GM13977 (cell line): Measurements from ENCODE around the gene TUBB4B.

Source experiments
- DNase-seq: peaks from one replicate; pipeline ENCODE4 v3.0.0; 2012; ENCODE audit warnings: low spot score
- CTCF ChIP-seq: IDR thresholded peaks from 2 replicates; pipeline ENCODE4 v1.5.1; 2012; ENCODE audit warnings: mild to moderate bottlenecking, control low read depth; ENCODE audit not compliant: insufficient read depth; ENCODE audit errors: extremely low read depth, missing control alignments
- in situ Hi-C: fragments of 300-500 bp; cut with MboI; formaldehyde crosslinking; loops from one replicate; pipeline ENCODE4 v1.12.0; 2022; ENCODE audit warnings: low sequenced_read_pairs, low pct_unique_long_range_greater_than_20kb, mixed read lengths, inconsistent platforms; ENCODE audit not compliant: unreplicated experiment

The TUBB4B gene

DNA sequence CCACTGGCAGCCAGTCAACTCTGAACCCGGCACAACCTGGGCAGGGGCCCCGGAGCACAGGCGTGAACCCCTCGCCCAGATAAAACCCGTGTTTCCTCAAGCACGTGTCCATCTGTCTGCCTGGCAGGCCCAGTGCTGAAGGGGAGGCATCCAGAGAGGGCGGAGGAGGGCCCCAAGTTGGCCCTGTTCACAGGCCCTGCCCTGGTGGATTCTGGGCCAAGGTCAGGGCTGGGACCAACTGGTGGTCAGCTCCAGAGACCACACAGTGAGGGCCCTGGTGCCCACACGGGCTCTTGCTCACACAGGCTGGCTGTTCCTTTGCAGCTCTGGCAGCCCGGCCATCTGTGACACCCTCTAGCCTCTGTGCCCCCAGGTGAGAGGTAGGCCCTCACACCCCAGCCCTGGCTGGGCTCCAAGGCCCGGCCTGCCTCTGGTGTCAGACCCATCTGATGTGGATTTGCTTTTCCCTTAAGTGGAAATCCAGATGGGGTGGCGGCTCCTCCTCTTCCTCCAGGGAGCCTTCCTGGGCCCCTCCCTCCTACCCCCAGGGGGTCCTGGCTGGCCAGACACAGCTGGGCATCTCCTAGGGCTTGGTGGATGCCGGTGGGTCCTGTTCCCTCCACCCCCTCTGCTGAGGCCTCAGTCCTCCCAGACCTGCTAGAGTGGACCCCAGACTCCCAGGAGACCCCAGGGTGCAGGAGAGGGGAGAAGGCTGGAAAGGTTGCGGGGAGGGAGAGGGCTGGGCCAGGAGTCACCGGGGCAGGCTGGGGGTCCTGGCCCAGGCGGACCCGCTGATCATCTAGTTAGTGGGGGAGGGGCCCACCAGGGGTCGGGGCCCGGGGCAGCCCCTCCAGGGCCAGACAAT lies 9.5 kb downstream of the TUBB4B start:
- in situ Hi-C loops: no loop called here
- no peak for DNase-seq
- TF ChIP-seq CTCF: no peak

GRCh38 chr9:137251194-137251461 lies 10.0 kb downstream of the TUBB4B start, which contains the start of gene STPG3:
Gene STPG3, plus strand, starts transcription at chr9:137251286. Its CDS starts 1 bp downstream, at chr9:137251287.
- DNase-seq: no peak
- in situ Hi-C loops: no loop called here
- TF ChIP-seq CTCF: no peak

DNA sequence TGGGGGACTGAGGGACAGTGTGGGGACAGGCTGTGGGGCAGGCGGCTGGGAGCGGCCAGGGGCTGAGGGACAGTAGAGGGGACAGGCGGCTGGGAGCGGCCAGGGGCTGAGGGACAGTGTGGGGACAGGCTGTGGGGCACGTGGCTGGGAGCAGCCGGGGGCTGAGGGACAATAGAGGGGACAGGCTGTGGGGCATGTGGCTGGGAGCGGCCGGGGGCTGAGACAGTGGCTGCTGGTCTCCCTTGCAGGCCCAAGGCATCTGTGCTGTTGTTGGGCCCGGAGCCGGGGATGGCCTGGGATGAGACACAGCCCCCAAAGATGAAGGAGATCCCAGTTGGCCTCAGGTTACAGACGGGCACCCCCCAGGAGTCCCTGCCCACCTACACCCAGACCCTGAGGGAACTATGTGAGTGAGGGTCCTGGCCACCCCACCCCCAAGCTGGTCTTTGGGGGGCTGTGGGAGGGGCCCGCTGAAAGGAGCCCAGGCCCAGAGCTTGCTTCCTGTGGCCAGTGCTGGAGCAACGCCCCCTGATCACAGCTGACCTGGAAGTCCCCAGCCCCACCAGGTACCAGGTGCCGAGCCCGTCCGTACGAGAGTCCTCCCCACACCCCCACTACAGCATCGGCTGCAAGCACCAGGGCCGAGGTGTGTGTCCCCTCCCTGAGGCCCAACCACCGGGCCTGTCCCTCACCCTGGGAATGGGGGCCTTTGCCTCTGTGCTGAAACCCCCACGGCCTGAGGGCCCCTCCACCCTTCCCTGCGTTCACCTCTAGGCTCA lies 10.6 kb downstream of the TUBB4B start:
- no peak for DNase-seq
- TF ChIP-seq CTCF: no peak
- in situ Hi-C loops: no loop called here

DNA sequence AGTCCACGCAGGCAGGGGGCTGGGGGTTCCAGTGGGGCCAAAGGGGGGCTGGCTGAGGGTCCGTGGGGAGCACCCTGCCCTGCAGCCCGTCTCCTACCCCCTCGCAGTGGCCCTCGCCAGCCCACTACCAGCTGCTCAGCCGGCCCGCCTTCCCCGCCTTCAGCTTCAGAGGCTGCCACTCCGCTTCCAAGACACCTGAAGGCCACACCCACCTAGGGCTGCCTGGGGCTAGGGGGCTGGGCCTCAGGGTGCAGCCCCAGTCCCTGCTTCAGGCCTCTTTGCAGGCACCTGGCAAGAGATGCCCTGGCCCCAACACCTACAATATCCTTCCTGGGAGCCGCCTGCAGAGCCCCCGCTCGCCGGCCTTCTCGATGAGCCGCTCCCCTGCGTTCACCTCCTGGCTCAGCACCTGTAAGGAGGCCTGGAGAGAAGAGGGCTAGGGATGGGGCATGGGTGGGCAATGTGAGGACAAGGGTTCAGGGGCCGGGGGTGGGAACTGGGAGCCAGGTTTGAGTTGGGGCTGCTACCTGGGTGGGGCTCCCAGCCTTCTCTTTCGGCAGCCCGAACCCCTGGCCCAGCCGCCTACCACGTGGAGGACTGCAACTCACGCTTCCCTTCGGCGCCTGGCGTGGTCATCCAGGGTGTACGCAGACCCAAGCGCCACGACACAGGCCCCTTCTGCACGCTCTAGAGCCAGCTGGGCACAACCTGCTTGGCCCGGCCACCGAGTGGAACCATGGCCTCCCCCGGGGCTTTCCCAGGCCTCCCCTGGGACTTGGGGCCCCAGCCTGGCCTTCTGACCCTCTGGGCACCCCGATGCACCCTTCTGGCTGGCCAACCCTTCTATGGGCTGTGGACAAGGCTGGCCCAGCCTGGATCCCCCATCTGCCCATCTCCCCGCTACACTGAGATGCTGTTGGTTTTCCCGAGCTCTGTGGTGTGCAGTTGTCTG lies 11.7 kb downstream of the TUBB4B start:
- TF ChIP-seq CTCF: no peak
- in situ Hi-C loops: no loop called here

GRCh38 chr9:137253717-137254623 lies 12.9 kb downstream of the TUBB4B start:
- DNase-seq: no peak
- in situ Hi-C loops: no loop called here
- TF ChIP-seq CTCF: no peak

More for the DNA sequence above, 11.7 kb downstream of the TUBB4B start:
- DNase-seq: no peak
